ENCODE results near the gene NCAPH2. TPM values are rescaled to one million over a fixed set of nuclear protein-coding genes. Genes with fewer than 3 reads are reported as not detected.

Gene NCAPH2
- polyA plus RNA-seq, 1 experiment, result 10.4 TPM

GRCh38 chr22:50546326-50547262 is 38.6 kb downstream of the NCAPH2 start:
- POLR2A ChIA-PET, result no interaction called here
- peaks cover 51% of the 10 kb centered on the region for H3K27me3 ChIP-seq (ENCODE audit: control insufficient read depth, insufficient read depth, low read length)
- CTCF ChIA-PET, result interaction anchor here (1.1 to 1.8 kb wide), 4 partner anchors 16 to 74 kb away, joined by 4 to 8 read pairs (median 5); partner anchors contain the start of genes SCO2 and SYCE3
- H3K4me3 ChIP-seq (ENCODE audit: low read depth, low read length), result no peak overlapping the region
- H3K27ac ChIP-seq (ENCODE audit: low read depth, low read length), result no peak overlapping the region
- no peak for DNase-seq (ENCODE audit: low read depth, low spot score)
- no peaks in the 10 kb centered on the region; the same call in 1 of the 2 replicates for H3K9me3 ChIP-seq (ENCODE audit: control insufficient read depth, insufficient read depth, low read length)
- TF ChIP-seq CTCF (IDR thresholded peaks at IDR 0.05; ENCODE audit: low read depth, low read length), result no peak

- ChIA-PET CTCF (interaction anchor here (1.1 to 1.3 kb wide), 4 partner anchors 13 to 74 kb away, joined by 3 to 5 read pairs (median 4); partner anchors contain the start of genes SCO2 and SYCE3), POLR2A (interaction anchor here (0.6 to 1.5 kb wide), 2 partner anchors 8 to 22 kb away, joined by 3 to 4 read pairs; partner anchors contain the start of gene SCO2)
- H3K4me3 ChIP-seq (ENCODE audit: low read depth, low read length), result no peak overlapping the region
- H3K9me3 ChIP-seq (ENCODE audit: control insufficient read depth, insufficient read depth, low read length), result no peaks in the 10 kb centered on the region; the same call in 1 of the 2 replicates
- DNase-seq (ENCODE audit: low read depth, low spot score), result no peak
- peaks cover 52% of the 10 kb centered on the region for H3K27me3 ChIP-seq (ENCODE audit: control insufficient read depth, insufficient read depth, low read length)
- no peak overlapping the region for H3K27ac ChIP-seq (ENCODE audit: low read depth, low read length)
- TF ChIP-seq CTCF (IDR thresholded peaks at IDR 0.05; ENCODE audit: low read depth, low read length), result no peak
These were observed 39.4 kb downstream of the NCAPH2 start for GRCh38 chr22:50547263-50547985.

GRCh38 chr22:50548040-50548920 is 40.3 kb downstream of the NCAPH2 start:
- no peaks in the 10 kb centered on the region; the same call in 1 of the 2 replicates for H3K9me3 ChIP-seq (ENCODE audit: control insufficient read depth, insufficient read depth, low read length)
- peaks cover 54% of the 10 kb centered on the region for H3K27me3 ChIP-seq (ENCODE audit: control insufficient read depth, insufficient read depth, low read length)
- TF ChIP-seq CTCF (IDR thresholded peaks at IDR 0.05; ENCODE audit: low read depth, low read length), result no peak
- no peak overlapping the region for H3K4me3 ChIP-seq (ENCODE audit: low read depth, low read length)
- CTCF ChIA-PET, result interaction anchor here (1.1 to 3.3 kb wide), 5 partner anchors 12 to 73 kb away, joined by 3 to 11 read pairs (median 5); partner anchors contain the start of genes SCO2 and SYCE3
- H3K27ac ChIP-seq (ENCODE audit: low read depth, low read length), result no peak overlapping the region
- POLR2A ChIA-PET, result interaction anchor here (0.6 to 1.5 kb wide), 2 partner anchors 9 to 23 kb away, joined by 3 to 4 read pairs; partner anchors contain the start of gene SCO2
- no peak for DNase-seq (ENCODE audit: low read depth, low spot score)

- Histone ChIP-seq H3K9me3 (ENCODE audit: control insufficient read depth, insufficient read depth, low read length) (no peaks in the 10 kb centered on the region; the same call in 1 of the 2 replicates), H3K4me3 (ENCODE audit: low read depth, low read length) (no peak overlapping the region), H3K27me3 (ENCODE audit: control insufficient read depth, insufficient read depth, low read length) (peaks cover 54% of the 10 kb centered on the region), H3K27ac (ENCODE audit: low read depth, low read length) (no peak overlapping the region)
- no peak for DNase-seq (ENCODE audit: low read depth, low spot score)
- TF ChIP-seq CTCF (IDR thresholded peaks at IDR 0.05; ENCODE audit: low read depth, low read length), result no peak
- POLR2A ChIA-PET, result interaction anchor here (1.5 kb wide), 1 partner anchor 24 kb away, joined by 3 read pairs; the partner anchor contains the start of gene SCO2
- CTCF ChIA-PET, result interaction anchor here (3.3 kb wide), 1 partner anchor 14 kb away, joined by 11 read pairs; the partner anchor contains the start of gene SYCE3
These were observed 41.1 kb downstream of the NCAPH2 start for GRCh38 chr22:50548921-50549790.
